SKM-1 (cell line): ENCODE data around the gene FOXD4L1.
"Not testable (repeated sequence)": the region's sequence is repeated elsewhere in the genome, so short reads cannot be mapped to it uniquely, and the experiment has no call there.

Experiments used
- DNase-seq: peaks from one replicate; lab custom pipeline; 2025; ENCODE audit not compliant: unreplicated experiment; lab: John Stamatoyannopoulos, UW

The FOXD4L1 gene

DNA sequence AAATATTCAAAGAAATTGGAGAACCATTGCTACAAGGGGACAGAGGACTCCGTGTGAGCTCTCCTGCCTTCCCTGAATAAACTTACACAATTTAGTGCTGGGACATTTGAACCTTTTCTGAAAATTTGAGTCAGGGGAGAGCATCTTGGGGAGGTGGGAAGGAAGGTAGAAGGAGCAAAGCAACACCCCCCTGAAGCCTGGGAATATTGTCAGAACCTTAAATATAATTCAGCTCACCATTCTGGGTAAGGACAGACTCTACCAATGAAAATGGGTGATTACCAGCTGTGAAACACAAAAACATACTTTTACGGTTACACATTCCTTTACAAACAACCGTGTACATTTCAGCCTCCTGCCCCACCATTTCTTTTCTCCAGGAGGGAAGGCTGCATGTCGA, at the start of gene FOXD4L1:
Gene FOXD4L1 (plus strand): TSS at position 301 of the 400 bp plus-strand sequence. CDS start 592 bp downstream, outside the sequence.
- DNase-seq: not testable (repeated sequence)

DNA sequence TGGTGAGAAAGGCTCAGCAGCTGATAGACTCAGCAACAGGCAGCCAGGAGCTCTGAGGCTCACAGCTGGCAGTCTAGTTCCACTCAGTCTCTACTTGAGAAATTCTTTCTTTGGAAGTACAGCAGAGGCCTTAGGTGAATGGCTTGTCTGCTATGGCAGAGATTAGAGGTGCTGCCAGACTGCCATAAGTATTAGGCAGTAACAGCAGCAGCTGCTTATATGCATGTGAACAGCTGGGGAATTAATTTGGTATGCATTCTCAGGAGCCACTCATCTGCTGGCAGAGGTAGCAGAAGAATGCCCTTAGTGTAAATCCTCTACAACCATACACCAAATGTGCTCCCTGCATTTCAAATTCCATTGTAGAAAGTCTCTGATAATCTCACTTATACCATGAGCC, 32.7 kb upstream of the FOXD4L1 start:
- not testable (repeated sequence) for DNase-seq

DNA sequence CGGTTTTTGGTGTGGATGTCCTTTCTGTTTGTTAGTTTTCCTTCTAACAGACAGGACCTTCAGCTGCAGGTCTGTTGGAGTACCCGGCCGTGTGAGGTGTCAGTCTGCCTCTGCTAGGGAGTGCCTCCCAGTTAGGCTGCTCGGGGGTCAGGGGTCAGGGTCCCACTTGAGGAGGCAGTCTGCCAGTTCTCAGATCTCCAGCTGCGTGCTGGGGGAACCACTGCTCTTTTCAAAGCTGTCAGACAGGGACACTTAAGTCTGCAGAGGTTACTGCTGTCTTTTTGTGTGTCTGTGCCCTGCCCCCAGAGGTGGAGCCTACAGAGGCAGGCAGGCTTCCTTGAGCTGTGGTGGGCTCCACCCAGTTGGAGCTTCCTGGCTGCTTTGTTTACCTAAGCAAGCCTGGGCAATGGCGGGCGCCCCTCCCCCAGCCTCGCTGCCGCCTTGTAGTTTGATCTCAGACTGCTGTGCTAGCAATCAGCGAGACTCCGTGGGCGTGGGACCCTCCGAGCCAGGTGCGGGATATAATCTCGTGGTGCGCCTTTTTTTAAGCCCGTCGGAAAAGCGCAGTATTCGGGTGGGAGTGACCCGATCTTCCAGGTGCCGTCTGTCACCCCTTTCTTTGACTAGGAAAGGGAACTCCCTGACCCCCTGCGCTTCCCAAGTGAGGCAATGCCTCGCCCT, 21.6 kb upstream of the FOXD4L1 start:
- not testable (repeated sequence) for DNase-seq

DNA sequence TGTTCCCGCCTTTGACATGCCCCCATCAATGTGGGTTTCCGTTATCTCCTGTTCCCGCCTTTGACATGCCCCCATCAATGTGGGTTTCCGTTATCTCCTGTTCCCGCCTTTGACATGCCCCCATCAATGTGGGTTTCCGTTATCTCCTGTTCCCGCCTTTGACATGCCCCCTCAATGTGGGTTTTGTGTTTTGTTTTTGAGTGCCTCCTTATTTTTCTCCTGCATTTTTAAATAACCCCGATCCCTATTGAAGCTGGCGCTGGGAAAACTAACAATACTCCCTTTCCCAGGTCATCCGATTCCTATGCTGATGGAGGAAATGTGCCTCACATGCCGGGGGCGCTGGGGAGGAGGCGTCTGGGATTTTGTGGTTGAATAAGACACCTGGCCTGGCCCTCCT, 1.9 kb upstream of the FOXD4L1 start:
- not testable (repeated sequence) for DNase-seq

DNA sequence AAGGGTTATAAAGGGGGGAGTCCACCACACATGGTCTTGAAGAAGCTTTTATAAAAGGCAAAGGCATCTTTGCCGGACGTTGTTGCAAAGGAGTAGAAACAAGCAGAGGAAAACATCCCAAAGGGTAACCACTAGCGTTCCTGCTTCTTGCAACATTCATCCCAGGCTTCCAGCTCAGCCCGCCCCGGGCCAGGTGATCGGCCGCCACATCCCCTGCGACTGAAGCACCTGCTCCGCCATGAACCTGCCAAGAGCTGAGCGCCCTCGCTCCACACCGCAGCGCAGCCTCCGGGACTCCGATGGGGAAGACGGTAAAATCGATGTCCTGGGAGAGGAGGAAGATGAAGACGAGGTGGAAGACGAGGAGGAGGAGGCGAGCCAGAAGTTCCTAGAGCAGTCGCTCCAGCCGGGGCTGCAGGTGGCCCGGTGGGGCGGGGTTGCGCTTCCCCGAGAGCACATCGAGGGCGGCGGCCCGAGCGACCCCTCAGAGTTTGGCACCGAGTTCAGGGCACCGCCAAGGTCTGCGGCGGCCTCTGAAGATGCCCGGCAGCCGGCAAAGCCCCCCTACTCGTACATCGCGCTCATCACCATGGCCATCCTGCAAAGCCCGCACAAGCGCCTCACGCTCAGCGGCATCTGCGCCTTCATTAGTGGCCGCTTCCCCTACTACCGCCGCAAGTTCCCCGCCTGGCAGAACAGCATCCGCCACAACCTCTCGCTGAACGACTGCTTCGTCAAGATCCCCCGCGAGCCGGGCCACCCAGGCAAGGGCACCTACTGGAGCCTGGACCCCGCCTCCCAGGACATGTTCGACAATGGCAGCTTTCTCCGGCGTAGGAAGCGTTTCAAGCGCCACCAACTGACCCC, 787 bp downstream of the FOXD4L1 start:
- not testable (repeated sequence) for DNase-seq

DNA sequence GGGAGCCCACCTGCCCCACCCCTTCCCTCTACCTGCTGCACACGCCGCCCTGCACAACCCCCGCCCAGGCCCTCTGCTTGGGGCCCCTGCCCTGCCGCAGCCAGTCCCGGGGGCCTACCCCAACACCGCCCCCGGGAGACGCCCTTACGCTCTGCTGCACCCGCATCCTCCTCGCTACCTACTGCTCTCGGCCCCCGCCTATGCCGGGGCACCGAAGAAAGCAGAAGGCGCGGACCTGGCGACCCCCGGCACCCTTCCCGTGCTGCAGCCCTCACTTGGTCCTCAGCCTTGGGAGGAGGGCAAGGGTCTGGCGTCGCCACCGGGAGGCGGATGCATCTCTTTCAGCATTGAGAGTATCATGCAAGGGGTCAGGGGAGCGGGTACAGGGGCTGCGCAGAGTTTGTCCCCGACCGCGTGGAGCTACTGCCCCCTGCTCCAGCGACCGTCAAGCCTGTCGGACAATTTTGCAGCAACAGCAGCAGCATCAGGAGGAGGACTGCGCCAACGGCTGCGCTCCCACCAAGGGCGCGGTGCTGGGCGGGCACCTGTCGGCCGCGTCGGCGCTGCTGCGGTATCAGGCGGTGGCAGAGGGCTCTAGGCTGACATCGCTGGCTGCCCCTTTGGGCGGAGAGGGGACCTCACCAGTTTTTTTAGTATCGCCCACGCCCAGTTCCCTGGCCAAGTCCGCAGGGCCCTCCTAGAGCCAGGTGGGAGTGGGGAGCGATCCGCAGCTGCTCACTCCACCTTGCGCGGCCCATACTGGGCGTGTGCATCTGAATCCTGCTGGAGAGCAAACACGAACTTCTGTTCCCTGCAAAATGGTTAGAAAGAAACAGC, 1.6 kb downstream of the FOXD4L1 start:
- DNase-seq: not testable (repeated sequence)

DNA sequence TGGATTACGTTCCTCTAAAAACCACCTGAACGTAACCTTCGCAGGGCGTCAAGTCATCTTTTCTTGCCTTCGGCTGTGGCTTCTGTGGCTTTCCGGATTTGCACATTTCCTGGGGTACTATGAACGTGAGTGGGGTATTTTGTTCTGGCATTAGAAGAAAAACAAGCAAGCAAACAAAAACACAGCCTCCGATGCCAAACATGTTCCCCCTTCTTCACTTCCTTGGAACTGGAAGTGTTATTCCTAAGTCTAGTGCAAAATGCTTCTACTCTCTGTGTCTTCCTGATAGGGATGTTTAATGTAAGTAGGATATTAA, 2.2 kb downstream of the FOXD4L1 start:
- not testable (repeated sequence) for DNase-seq

DNA sequence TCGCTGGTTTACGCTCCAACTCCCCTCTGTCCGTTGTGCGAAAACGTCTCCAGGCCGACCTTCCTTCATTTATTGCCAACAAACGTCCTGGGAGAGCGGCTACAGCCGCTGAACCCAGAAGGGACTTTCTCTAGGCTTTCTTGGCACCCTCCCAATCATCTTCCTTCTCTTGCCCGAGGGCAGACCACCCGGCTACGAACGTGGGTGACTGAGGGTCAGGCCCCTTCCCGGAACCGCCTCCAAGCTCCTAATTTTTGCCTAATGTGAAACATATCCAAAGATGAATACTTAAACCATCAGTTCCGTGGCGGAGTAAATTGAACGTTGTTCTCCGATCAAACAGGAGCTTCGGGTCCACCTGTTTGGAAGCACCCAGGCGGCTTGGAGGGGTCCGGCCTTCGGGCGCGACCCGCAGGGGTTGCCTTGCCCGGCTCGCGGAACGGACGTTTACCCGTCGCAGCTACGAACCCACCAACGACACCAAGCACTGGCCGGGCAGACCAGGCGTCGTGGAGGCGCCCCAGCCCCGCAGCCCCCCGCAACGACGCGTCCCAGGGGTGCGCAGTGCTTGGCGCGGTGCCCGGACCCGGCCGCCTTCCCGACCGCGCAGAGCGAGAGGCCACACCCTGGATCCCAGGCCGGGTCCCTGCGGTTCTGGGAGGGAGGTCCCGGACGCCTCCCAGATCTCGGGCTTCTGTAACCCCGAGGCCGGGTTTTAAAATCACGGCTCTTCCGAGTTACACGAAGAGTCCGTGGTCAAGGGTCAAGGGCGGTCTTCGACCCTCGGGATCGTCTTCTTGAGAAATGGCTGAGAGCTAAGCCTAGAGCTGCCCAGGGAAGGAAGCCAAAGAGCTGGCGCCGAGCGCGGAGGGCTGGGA, 4.0 kb downstream of the FOXD4L1 start:
- DNase-seq: not testable (repeated sequence)

DNA sequence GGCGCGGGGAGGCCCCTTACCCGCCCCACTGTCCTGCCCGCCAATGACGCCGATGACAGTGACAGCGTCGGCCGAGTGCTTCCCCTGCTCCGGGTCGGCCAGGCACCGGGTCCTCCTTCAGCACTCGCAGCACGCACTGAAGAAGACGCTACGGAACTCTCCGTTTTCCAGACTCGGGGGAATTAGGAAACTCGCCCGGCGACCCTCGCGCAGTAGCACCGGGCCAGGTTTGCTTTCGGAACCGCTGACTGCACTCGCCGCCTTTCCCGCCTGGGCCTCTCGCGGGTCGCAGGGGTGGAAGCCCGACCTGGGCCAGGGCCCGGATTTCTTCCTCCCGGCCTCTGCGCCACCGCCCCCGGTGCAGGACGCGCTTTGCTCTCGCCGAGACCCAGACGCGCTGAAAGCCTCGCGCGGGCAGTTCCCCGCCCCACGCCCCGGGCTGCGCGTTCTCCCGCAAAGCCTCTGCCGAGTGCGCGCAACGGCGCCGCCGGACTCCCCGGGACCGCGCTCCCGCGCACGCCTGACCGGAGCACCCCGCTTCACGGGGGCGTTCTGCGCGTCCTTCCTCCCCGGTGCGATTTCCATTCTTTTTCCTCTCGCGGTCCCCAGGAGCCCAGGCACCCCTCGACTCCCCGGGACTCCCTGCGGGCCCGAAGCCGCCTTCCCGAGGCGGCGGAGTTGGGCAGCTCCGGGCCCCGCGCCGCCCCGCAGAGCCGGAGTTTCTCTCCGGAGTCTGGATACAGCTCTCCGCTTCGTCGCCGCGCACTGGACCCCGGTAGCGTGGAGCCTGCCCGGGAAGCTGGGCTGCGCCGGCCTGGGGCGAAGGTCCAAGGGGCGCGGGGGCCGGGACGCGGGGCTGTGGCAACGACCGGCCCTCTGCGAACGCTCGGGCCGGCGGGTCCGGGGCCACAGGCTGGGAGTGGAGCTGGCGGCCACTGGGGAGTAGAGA, 4.9 kb downstream of the FOXD4L1 start:
- DNase-seq: not testable (repeated sequence)

DNA sequence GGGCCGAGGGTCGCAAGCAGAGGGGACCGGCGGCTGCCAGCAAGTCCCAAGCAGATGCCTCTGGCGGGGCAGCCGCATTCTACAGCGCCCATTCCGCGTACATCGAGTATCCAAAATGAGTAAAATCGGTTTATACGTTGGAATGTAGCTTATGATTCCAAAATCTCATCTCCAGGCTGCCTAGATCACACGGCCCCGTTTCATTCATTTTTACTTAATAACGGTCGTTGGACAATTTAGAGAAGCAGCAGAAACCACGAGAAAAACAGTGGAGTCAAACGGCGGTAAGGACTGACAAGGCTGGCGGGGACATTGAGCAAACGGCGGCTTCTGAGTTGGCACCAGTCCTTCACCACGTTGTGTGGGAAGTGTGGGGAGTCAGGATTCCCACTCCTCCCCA, 5.6 kb downstream of the FOXD4L1 start:
- DNase-seq: not testable (repeated sequence)

DNA sequence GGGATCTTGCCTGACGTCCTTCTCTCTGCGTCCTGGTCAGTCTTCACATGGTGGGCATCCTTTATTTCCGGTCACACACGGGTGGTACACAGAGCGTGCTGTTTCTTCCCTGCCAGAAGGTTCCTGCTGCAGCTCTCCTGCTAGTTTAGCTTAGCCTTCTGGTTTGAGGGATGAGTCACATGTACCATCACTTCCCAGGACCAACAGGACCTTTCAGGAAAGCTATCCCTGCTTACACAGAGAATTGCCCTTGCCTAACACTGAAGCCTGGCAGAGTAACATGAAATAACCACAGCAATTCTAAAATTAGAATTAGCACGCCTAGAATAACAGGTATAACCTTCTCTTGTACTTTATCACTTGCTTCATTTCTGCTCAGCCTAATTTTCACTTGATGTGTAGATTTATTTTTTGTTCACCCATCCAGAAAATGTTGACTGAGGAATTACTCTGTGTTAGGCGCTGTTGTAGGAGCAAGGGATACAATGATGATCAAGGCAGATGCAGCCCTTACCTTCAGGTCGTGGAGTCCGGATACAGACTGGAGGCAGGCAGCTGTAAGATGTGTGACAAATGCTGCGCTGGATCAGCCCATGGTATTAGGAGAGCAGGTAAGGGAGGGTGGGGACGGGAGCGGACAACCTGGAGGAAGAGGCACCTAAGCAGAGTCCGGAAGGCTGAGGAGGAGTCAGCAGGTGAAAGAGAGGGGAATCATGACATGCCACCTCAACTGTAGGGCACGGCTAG, 9.1 kb downstream of the FOXD4L1 start:
- DNase-seq: not testable (repeated sequence)

DNA sequence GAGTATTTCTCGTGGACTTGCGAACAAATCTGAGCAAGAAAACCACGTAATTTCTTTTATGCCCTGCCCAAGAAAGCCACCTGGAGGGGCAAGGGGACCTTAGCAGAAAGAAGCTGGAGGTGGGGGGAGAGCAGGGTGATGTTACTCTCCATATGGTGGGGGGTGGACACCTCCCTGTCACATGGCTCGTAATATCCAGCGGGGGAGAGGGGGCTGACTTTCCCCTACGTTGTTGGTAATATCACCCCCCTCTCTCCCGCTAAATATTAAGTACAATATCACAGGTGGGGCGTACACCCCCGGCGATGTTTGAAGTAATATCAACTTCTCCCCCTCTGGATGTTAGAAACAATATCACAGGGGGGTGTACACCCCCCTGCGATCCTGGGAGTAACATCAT, 9.7 kb downstream of the FOXD4L1 start:
- not testable (repeated sequence) for DNase-seq

DNA sequence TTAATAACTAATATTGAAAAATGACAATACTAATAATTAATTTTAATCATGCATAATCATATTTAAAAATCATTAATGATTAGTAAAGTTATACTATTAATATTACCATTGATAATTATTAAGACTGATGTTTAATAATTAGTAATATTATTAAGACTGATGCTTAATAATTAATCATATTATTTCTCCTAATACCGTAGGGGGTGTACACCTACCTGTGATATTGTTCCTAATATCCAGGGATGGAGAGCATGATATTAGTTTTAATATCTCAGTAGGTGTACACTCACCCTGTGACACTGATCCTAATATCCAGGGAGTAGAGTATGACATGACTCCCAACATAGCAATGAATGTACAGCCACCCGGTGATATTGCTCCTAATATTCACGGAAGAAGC, 12.4 kb downstream of the FOXD4L1 start:
- DNase-seq: not testable (repeated sequence)

DNA sequence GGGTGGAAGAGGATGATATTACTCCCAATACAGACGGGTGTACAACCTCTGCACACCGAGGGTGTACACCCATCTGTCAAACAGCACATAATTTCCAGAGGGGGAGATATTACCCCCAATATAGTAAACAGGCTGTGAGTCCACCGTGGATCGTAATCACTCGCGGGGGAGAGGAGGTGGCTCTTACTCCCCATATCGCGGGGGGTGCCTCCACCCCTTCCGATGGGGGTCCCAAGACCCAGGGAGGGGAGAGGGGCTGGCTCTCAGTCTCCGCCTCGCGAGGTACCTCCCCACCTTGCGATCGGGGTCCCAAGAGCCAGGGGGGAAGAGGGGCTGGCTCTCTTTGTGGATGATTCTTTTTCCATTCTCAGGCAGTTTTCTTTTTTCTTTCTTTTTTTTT, 13.4 kb downstream of the FOXD4L1 start:
- not testable (repeated sequence) for DNase-seq

DNA sequence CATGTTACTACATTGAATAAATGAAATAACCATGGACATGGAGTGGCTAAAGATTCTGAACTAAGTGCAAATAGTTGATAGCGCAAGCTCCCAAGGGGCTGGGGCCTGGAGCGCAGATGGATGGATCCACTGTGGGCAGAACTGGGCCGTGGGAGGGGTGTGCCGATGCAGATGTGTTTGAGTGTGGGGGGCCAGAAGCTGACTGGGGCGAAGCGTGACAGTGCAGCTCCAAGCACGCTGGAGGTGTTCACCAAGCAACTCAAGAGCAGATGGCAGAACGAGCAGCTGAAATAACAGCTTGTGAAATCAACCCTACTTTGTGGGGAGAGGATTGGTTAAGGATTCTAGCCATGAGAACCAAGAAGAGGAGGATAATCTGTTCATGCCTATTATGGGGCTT, 17.0 kb downstream of the FOXD4L1 start:
- DNase-seq: not testable (repeated sequence)

DNA sequence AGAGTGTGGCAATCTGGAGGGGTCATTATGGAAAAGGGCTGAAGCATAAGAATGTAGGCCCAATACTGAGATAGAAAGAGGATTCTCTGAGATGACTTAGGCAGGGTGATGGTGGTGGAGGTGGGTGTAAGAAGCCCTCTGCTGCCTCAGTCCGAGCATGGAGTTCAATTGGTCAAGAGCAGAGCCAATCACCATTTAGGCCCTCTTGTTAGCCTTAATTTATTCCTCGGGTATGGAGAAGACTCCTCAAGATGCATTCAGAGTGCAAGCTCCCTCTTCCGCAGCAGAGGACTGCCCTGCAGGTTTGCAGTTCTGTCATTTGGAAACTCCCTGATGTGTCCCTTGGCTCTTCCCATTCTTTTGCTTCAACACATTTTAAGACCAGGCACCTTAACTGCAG, 17.5 kb downstream of the FOXD4L1 start:
- not testable (repeated sequence) for DNase-seq

DNA sequence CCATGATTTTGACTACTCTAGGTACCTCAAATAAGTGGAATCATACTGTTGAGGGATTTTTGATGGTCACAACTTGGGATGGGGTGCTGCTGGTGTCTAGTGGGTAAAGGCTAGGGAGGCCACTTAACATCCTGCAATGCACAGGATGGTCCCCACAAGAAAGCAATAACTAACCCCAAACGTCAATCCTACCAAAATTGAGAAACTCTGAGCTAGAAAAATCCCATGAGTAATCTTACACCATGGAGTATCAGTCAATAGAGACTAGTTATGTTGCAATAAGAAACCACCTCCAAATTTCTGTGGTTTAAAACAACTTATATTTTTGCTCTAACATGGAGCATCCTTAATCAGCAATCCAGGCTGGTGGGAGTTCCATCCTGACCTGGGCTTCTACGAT, 18.6 kb downstream of the FOXD4L1 start:
- not testable (repeated sequence) for DNase-seq

DNA sequence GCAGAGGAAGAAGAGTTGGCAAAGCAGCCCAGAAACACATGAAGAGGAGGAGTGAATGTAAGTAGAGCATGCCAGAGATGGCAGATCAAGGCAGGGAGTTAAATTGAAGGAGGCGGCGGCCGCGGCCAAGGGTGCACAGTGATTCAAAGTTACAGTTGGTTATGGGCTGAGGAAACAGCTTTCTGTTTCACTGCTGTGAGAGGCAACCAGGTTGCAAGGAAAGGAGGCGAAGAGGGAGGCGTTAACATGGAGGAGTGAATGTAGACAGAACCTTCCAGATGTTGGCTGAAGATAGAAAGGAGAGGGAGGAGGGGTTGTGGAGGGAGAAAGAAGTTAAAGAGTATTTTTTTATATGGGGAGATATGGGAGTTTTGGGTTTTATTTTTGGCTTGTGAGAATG, 22.4 kb downstream of the FOXD4L1 start:
- not testable (repeated sequence) for DNase-seq

DNA sequence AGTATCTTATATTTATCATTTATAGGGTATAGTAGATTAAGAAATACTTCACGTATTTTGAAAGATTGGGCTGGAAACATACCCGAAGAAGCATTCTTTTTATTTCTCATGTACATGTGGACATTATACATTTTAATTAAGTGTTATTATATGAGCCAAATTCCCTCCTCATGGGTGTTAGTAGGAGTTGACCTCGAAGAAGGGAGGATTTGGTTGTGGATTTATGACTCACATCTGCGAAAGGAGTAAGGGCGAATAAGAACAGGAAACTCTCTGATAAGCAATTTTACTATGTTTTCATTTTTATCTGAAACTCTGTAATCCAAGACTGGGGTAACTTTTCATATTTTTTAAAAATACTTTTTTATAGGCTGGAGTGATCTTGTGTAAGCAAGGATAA, 23.0 kb downstream of the FOXD4L1 start:
- not testable (repeated sequence) for DNase-seq
